T-helper 1 cell treated with Interleukin-12 subunit alpha and Interleukin-12 subunit beta and Interleukin-4 antibody, amounts not matched to agents 30 μg/mL and 1 μg/mL, for 36 hours (primary cell): Measurements from ENCODE around the gene AOX1.
"Not testable (repeated sequence)": the region's sequence is repeated elsewhere in the genome, so short reads cannot be mapped to it uniquely, and the experiment has no call there.

Experiments
- H3K27ac Mint-ChIP-seq: one replicate; pipeline ENCODE4 v1.8.0; 2021; ENCODE audit warnings: mild to moderate bottlenecking, mixed read lengths
- H3K27me3 Mint-ChIP-seq: one replicate; pipeline ENCODE4 v1.8.0; 2021; ENCODE audit warnings: low read depth, mixed read lengths
- H3K36me3 Mint-ChIP-seq: one replicate; pipeline ENCODE4 v1.8.0; 2021; ENCODE audit warnings: low read depth, mixed read lengths
- H3K4me1 Mint-ChIP-seq: one replicate; pipeline ENCODE4 v1.8.0; 2021; ENCODE audit warnings: low read depth, mixed read lengths
- H3K4me3 Mint-ChIP-seq: one replicate; pipeline ENCODE4 v1.8.0; 2021; ENCODE audit warnings: mild to moderate bottlenecking, moderate library complexity, mixed read lengths
- H3K9me3 Mint-ChIP-seq: one replicate; pipeline ENCODE4 v1.8.0; 2021; ENCODE audit warnings: mixed read lengths

The AOX1 gene

GRCh38 chr2:200592406-200593075 is 6.7 kb downstream of the AOX1 start:
- Mint-ChIP-seq H3K36me3 (no peaks in the 10 kb centered on the region), H3K27me3 (peaks cover 21% of the 10 kb centered on the region), H3K27ac (no peak overlapping the region), H3K4me3 (no peak overlapping the region), H3K4me1 (no peaks in the 10 kb centered on the region), H3K9me3 (no peaks in the 10 kb centered on the region)

- no peaks in the 10 kb centered on the region for H3K36me3 Mint-ChIP-seq
- H3K4me1 Mint-ChIP-seq = no peaks in the 10 kb centered on the region
- no peak overlapping the region for H3K4me3 Mint-ChIP-seq
Measured at GRCh38 chr2:200593905-200594304, 8.1 kb downstream of the AOX1 start.

GRCh38 chr2:200595913-200596312 is 10.1 kb downstream of the AOX1 start:
- Mint-ChIP-seq H3K27ac (no peak overlapping the region), H3K4me3 (no peak overlapping the region), H3K27me3 (peaks cover 21% of the 10 kb centered on the region), H3K4me1 (no peaks in the 10 kb centered on the region), H3K36me3 (no peaks in the 10 kb centered on the region), H3K9me3 (no peaks in the 10 kb centered on the region)

More at GRCh38 chr2:200593905-200594304, 8.1 kb downstream of the AOX1 start:
- Mint-ChIP-seq H3K27ac (no peak overlapping the region), H3K27me3 (peaks cover 21% of the 10 kb centered on the region), H3K9me3 (no peaks in the 10 kb centered on the region)

- Mint-ChIP-seq H3K4me1 (no peaks in the 10 kb centered on the region), H3K27me3 (peaks cover 16% of the 10 kb centered on the region), H3K36me3 (no peaks in the 10 kb centered on the region), H3K4me3 (no peak overlapping the region), H3K27ac (no peak overlapping the region), H3K9me3 (no peaks in the 10 kb centered on the region)
Measured at GRCh38 chr2:200596774-200597570, 11.2 kb downstream of the AOX1 start.

- Mint-ChIP-seq H3K9me3 (no peaks in the 10 kb centered on the region), H3K36me3 (no peaks in the 10 kb centered on the region), H3K27ac (no peak overlapping the region), H3K27me3 (peaks cover 4% of the 10 kb centered on the region), H3K4me1 (no peaks in the 10 kb centered on the region), H3K4me3 (no peak overlapping the region)
Measured at GRCh38 chr2:200599206-200599605, 13.4 kb downstream of the AOX1 start.

- Mint-ChIP-seq H3K36me3 (no peaks in the 10 kb centered on the region), H3K27ac (no peak overlapping the region), H3K4me1 (no peaks in the 10 kb centered on the region), H3K9me3 (no peaks in the 10 kb centered on the region), H3K4me3 (no peak overlapping the region), H3K27me3 (peaks cover 4% of the 10 kb centered on the region)
Measured at GRCh38 chr2:200600549-200601225, 14.9 kb downstream of the AOX1 start.

- Mint-ChIP-seq H3K9me3 (peaks cover 7% of the 10 kb centered on the region), H3K27me3 (peaks cover 6% of the 10 kb centered on the region), H3K4me3 (no peak overlapping the region), H3K4me1 (peaks cover 1% of the 10 kb centered on the region), H3K36me3 (no peaks in the 10 kb centered on the region), H3K27ac (no peak overlapping the region)
Measured at GRCh38 chr2:200602584-200602983, 16.8 kb downstream of the AOX1 start.

GRCh38 chr2:200603972-200604371 is 18.2 kb downstream of the AOX1 start:
- H3K4me3 Mint-ChIP-seq = no peak overlapping the region
- peaks cover 6% of the 10 kb centered on the region for H3K27me3 Mint-ChIP-seq
- peaks cover 10% of the 10 kb centered on the region for H3K9me3 Mint-ChIP-seq
- H3K27ac Mint-ChIP-seq = no peak overlapping the region
- peaks cover 2% of the 10 kb centered on the region for H3K4me1 Mint-ChIP-seq
- H3K36me3 Mint-ChIP-seq = no peaks in the 10 kb centered on the region

- no peaks in the 10 kb centered on the region for H3K36me3 Mint-ChIP-seq
- peaks cover 2% of the 10 kb centered on the region for H3K4me1 Mint-ChIP-seq
- peaks cover 6% of the 10 kb centered on the region for H3K27me3 Mint-ChIP-seq
- peaks cover 10% of the 10 kb centered on the region for H3K9me3 Mint-ChIP-seq
- H3K27ac Mint-ChIP-seq = no peak overlapping the region
- H3K4me3 Mint-ChIP-seq = no peak overlapping the region
Measured at GRCh38 chr2:200604571-200605255, 18.9 kb downstream of the AOX1 start.

GRCh38 chr2:200608341-200609027 is 22.7 kb downstream of the AOX1 start:
- peaks cover 10% of the 10 kb centered on the region for H3K9me3 Mint-ChIP-seq
- peaks cover 2% of the 10 kb centered on the region for H3K4me1 Mint-ChIP-seq
- no peak overlapping the region for H3K4me3 Mint-ChIP-seq
- H3K36me3 Mint-ChIP-seq = no peaks in the 10 kb centered on the region
- H3K27ac Mint-ChIP-seq = no peak overlapping the region
- H3K27me3 Mint-ChIP-seq = peaks cover 6% of the 10 kb centered on the region

- no peak overlapping the region for H3K4me3 Mint-ChIP-seq
- H3K27ac Mint-ChIP-seq = no peak overlapping the region
- H3K9me3 Mint-ChIP-seq = peaks cover 10% of the 10 kb centered on the region
- H3K4me1 Mint-ChIP-seq = peaks cover 2% of the 10 kb centered on the region
- peaks cover 6% of the 10 kb centered on the region for H3K27me3 Mint-ChIP-seq
- no peaks in the 10 kb centered on the region for H3K36me3 Mint-ChIP-seq
Measured at GRCh38 chr2:200609028-200609614, 23.3 kb downstream of the AOX1 start.

GRCh38 chr2:200610217-200610616 is 24.4 kb downstream of the AOX1 start:
- H3K36me3 Mint-ChIP-seq, H3K27ac Mint-ChIP-seq, H3K4me1 Mint-ChIP-seq, H3K4me3 Mint-ChIP-seq, H3K27me3 Mint-ChIP-seq: not testable (repeated sequence)
- peaks cover 10% of the 10 kb centered on the region for H3K9me3 Mint-ChIP-seq

- H3K36me3 Mint-ChIP-seq = no peaks in the 10 kb centered on the region
- H3K27ac Mint-ChIP-seq = no peak overlapping the region
- H3K27me3 Mint-ChIP-seq = no peaks in the 10 kb centered on the region
- H3K4me3 Mint-ChIP-seq = no peak overlapping the region
- no peaks in the 10 kb centered on the region for H3K9me3 Mint-ChIP-seq
- H3K4me1 Mint-ChIP-seq = peaks cover 11% of the 10 kb centered on the region
Measured at GRCh38 chr2:200613692-200614091, 27.9 kb downstream of the AOX1 start.

- no peaks in the 10 kb centered on the region for H3K9me3 Mint-ChIP-seq
- no peaks in the 10 kb centered on the region for H3K27me3 Mint-ChIP-seq
- H3K4me3 Mint-ChIP-seq = no peak overlapping the region
- H3K36me3 Mint-ChIP-seq = no peaks in the 10 kb centered on the region
- H3K27ac Mint-ChIP-seq = no peak overlapping the region
- peaks cover 13% of the 10 kb centered on the region for H3K4me1 Mint-ChIP-seq
Measured at GRCh38 chr2:200614249-200614648, 28.4 kb downstream of the AOX1 start.
